ENCODE measurements around the gene CHAC2.
"Not testable (repeated sequence)": the region's sequence is repeated elsewhere in the genome, so short reads cannot be mapped to it uniquely, and the experiment has no call there.

Gene CHAC2

DNA sequence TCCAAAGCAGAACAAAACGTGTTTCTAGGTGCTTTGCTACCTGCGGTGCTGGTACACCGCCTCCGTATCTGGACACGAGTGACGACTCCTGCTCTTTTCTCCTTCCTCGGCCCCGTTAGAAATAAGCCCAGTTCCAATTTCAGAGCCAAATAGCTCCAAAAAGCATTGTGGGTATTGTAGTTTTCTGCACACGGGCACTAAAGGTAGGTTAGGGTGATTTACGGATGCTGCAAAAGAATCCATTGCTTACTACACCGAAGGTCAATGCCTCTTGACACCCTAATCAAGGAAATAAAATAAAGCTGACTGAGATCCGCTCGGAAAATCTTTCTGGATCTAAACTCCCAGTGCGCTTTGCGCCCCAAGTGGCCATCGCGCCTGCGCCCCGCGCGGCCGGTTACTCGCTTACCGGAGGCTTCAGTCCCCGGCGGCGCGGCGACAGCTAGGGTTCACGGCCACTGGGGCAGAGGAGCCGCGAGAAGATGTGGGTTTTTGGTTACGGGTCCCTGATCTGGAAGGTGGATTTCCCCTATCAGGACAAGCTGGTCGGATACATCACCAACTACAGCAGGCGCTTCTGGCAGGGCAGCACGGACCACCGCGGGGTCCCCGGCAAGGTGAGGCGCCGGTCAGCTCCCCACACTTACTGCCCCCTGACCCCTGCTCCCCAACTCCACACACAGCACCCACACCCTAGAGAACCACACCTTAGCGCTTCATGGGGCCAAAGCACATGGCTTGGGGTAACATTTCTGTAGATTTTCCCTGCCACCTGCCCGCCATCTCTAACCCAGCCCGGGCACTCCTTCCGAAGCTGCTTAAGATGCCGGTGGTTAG is at the start of gene CHAC2:
Gene CHAC2, plus strand, starts transcription at position 400 of the 837 bp plus-strand sequence. Its CDS starts 83 bp downstream, at position 483.
- peak within 1 kb of the TSS; percentile 62 for H3K27ac ChIP-seq (ENCODE audit: low read depth, low read length)
- H3K9me3 ChIP-seq (ENCODE audit: control insufficient read depth, insufficient read depth, low read depth, low read length), result no peaks in the 10 kb centered on the region
- H3K36me3 ChIP-seq (ENCODE audit: control insufficient read depth, insufficient read depth, low read length), result peaks cover 13% of the 10 kb centered on the region; the same call in 1 of the 2 replicates
- no peaks in the 10 kb centered on the region for H3K27me3 ChIP-seq (ENCODE audit: control insufficient read depth, insufficient read depth, low read length)
- H3K4me3 ChIP-seq (ENCODE audit: low read depth, low read length), result peak within 1 kb of the TSS; percentile 89
- peaks cover 8% of the 10 kb centered on the region; the same call in 1 of the 2 replicates for H3K4me1 ChIP-seq (ENCODE audit: control insufficient read depth, insufficient read depth, low read length)
- peak within 1 kb of the TSS; percentile 83 for H3K9ac ChIP-seq (ENCODE audit: low read length)

DNA sequence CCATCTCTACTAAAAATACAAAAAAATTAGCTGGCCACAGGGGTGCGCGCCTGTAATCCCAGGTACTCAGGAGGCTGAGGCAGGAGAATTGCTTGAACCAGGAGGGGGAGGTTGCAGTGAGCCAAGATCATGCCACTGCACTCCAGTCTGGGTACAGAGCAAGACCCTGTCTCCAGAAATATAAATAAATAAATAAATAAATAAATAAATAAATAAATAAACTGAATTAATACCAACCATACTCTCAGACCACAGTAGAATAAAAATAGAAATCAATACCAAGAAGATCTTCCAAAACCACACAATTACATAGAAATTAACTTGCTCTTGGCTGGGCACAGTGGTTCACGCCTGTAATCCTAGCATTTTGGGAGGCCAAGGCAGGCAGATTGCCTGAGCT is 46.7 kb upstream of the CHAC2 start:
- not testable (repeated sequence) for H3K27ac ChIP-seq (ENCODE audit: low read depth, low read length); H3K27me3 ChIP-seq (ENCODE audit: control insufficient read depth, insufficient read depth, low read length); H3K36me3 ChIP-seq (ENCODE audit: control insufficient read depth, insufficient read depth, low read length); H3K9ac ChIP-seq (ENCODE audit: low read length); H3K9me3 ChIP-seq (ENCODE audit: control insufficient read depth, insufficient read depth, low read depth, low read length); H3K4me3 ChIP-seq (ENCODE audit: low read depth, low read length); H3K4me1 ChIP-seq (ENCODE audit: control insufficient read depth, insufficient read depth, low read length)

DNA sequence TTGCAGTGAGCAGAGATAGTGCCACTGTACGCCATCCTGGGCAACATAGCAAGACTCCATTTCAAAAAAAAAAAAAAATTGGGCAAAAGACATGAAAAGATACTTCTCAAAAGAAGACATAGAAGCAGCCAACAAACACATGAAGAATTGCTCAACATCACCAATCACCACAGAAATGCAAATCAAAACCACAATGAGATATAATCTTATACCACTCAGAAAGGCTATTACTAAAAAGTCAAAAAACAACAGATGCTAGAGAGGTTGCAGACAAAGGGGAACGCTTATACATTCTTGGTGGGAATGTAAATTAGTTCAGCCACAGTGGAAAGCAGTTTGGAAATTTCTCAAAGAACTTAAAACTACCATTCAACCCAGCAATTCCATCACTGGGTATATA is 43.1 kb upstream of the CHAC2 start:
- peaks cover 5% of the 10 kb centered on the region for H3K4me1 ChIP-seq (ENCODE audit: control insufficient read depth, insufficient read depth, low read length)
- no peaks in the 10 kb centered on the region for H3K36me3 ChIP-seq (ENCODE audit: control insufficient read depth, insufficient read depth, low read length)
- H3K4me3 ChIP-seq (ENCODE audit: low read depth, low read length), result no peak overlapping the region
- H3K27ac ChIP-seq (ENCODE audit: low read depth, low read length), result no peak overlapping the region
- no peak overlapping the region for H3K9ac ChIP-seq (ENCODE audit: low read length)
- 0 out of 2 replicates have a peak, but pooled peaks cover 4% of the 10 kb centered on the region for H3K9me3 ChIP-seq (ENCODE audit: control insufficient read depth, insufficient read depth, low read depth, low read length)
- no peaks in the 10 kb centered on the region for H3K27me3 ChIP-seq (ENCODE audit: control insufficient read depth, insufficient read depth, low read length)

DNA sequence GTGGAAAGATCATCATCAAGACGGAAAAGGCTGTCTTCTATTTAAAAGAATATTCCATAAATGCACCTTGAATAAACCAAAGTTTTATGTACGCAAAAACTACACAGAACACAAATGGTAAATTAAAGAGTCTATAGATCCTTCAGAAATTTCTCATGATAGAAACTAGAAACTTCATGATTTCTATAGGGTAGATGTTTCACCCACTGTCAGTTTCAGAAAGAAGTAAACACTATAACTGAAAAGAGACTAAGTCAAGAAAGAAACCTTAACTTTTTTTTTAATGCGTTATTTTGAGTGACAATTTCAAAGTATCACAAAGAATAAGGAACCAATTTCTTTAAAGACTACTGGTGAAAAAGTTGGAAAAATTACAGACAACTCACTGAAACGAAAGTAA is 41.9 kb upstream of the CHAC2 start:
- Histone ChIP-seq H3K27me3 (ENCODE audit: control insufficient read depth, insufficient read depth, low read length) (no peaks in the 10 kb centered on the region), H3K27ac (ENCODE audit: low read depth, low read length) (no peak overlapping the region), H3K9ac (ENCODE audit: low read length) (no peak overlapping the region), H3K4me1 (ENCODE audit: control insufficient read depth, insufficient read depth, low read length) (peaks cover 5% of the 10 kb centered on the region), H3K4me3 (ENCODE audit: low read depth, low read length) (no peak overlapping the region), H3K9me3 (ENCODE audit: control insufficient read depth, insufficient read depth, low read depth, low read length) (no peaks in the 10 kb centered on the region), H3K36me3 (ENCODE audit: control insufficient read depth, insufficient read depth, low read length) (peaks cover 5% of the 10 kb centered on the region)

DNA sequence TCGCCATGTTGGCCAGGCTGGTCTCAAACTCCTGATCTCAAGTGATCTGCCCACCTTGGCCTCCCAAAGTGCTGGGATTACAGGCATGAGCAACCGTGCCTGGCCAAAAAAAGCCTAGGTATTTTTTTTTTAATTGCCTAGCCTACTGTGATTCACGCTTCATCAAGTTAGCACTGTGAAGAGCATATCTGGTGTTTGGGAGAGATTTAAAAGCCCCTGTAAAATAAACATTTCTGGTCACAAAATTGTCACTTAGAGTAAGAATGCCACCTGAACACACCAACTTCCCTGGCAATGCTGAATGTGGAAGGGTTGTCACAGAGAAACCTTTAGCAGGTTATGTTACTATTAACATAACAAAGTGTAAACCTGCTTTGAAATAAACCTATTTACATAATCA is 39.7 kb upstream of the CHAC2 start:
- Histone ChIP-seq H3K4me1 (ENCODE audit: control insufficient read depth, insufficient read depth, low read length) (peaks cover 5% of the 10 kb centered on the region), H3K4me3 (ENCODE audit: low read depth, low read length) (no peak overlapping the region), H3K9ac (ENCODE audit: low read length) (no peak overlapping the region), H3K36me3 (ENCODE audit: control insufficient read depth, insufficient read depth, low read length) (peaks cover 8% of the 10 kb centered on the region), H3K9me3 (ENCODE audit: control insufficient read depth, insufficient read depth, low read depth, low read length) (no peaks in the 10 kb centered on the region), H3K27ac (ENCODE audit: low read depth, low read length) (no peak overlapping the region), H3K27me3 (ENCODE audit: control insufficient read depth, insufficient read depth, low read length) (no peaks in the 10 kb centered on the region)

DNA sequence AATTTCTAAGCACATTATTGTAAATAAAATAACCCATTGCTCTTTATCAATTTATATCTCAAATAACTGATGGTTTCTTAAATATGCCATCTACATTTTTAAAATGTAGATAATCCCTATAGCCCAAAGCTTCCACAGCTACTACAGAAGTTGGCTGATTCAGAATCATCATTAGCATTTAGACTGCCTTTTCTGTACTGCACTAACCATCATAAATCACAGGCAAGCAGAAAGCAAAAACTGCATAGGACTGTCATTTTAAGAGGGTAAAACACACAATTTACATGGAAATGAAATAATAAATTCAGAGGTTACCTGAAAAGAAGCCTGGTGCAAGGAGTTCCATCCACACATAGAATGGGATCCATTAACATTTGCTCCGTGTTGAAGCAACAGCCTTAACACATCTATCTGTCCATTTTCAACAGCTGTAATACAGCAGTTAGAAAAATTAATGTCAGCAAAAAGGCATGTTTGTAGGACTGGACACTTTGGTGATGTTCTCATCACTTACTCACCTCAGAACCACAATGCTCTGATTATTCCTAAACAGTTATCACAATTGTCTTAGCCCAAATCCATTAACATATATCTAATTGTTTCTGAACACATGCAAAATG is 38.4 kb upstream of the CHAC2 start:
- H3K9me3 ChIP-seq (ENCODE audit: control insufficient read depth, insufficient read depth, low read depth, low read length), result no peaks in the 10 kb centered on the region
- H3K27ac ChIP-seq (ENCODE audit: low read depth, low read length), result no peak overlapping the region
- peaks cover 15% of the 10 kb centered on the region for H3K36me3 ChIP-seq (ENCODE audit: control insufficient read depth, insufficient read depth, low read length)
- no peaks in the 10 kb centered on the region for H3K27me3 ChIP-seq (ENCODE audit: control insufficient read depth, insufficient read depth, low read length)
- H3K4me1 ChIP-seq (ENCODE audit: control insufficient read depth, insufficient read depth, low read length), result peaks cover 5% of the 10 kb centered on the region
- no peak overlapping the region for H3K4me3 ChIP-seq (ENCODE audit: low read depth, low read length)
- H3K9ac ChIP-seq (ENCODE audit: low read length), result no peak overlapping the region

DNA sequence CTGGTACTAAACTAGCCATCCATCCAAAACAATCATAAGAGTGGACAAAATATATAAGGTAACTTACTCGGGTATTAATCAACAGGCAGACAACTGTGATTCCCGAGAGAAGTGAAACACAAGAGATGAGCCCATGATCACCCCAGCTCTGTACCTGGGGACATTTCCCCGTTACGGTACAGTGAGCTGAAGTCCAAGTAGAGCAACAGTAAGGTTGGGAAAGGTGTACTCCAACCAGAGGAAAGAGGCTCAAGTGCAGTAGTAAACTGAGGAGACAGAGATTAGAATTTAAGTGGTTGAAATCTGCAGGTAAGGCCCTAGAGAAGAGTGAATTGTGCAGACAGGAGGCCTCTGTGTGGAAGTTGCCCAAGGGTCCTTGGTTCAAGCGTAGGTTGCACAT is 30.5 kb upstream of the CHAC2 start:
- Histone ChIP-seq H3K4me1 (ENCODE audit: control insufficient read depth, insufficient read depth, low read length) (no peaks in the 10 kb centered on the region), H3K9ac (ENCODE audit: low read length) (no peak overlapping the region), H3K27me3 (ENCODE audit: control insufficient read depth, insufficient read depth, low read length) (no peaks in the 10 kb centered on the region), H3K9me3 (ENCODE audit: control insufficient read depth, insufficient read depth, low read depth, low read length) (no peaks in the 10 kb centered on the region), H3K36me3 (ENCODE audit: control insufficient read depth, insufficient read depth, low read length) (peaks cover 9% of the 10 kb centered on the region; the same call in 1 of the 2 replicates), H3K27ac (ENCODE audit: low read depth, low read length) (no peak overlapping the region), H3K4me3 (ENCODE audit: low read depth, low read length) (no peak overlapping the region)

DNA sequence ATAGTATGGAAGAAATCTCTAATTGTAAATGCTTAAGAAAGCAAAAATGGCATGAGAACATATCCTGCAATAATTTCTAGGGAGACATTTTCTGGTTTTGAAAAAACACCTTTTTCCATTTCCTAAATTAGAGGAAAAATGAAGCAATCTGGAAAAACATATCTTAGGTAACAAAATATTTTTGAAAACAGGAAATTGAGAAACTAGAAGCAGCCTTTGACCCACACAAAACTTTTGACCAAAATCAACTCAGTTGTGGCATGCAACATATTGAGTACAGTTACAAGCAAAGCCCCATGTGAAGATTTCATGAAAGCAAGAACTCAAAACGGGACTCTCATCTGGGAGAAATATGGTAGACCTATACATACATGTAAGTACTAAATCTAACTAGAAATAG is 28.6 kb upstream of the CHAC2 start:
- H3K27me3 ChIP-seq (ENCODE audit: control insufficient read depth, insufficient read depth, low read length), result no peaks in the 10 kb centered on the region
- H3K9me3 ChIP-seq (ENCODE audit: control insufficient read depth, insufficient read depth, low read depth, low read length), result no peaks in the 10 kb centered on the region
- H3K9ac ChIP-seq (ENCODE audit: low read length), result no peak overlapping the region
- peaks cover 1% of the 10 kb centered on the region; the same call in 1 of the 2 replicates for H3K36me3 ChIP-seq (ENCODE audit: control insufficient read depth, insufficient read depth, low read length)
- no peaks in the 10 kb centered on the region for H3K4me1 ChIP-seq (ENCODE audit: control insufficient read depth, insufficient read depth, low read length)
- no peak overlapping the region for H3K4me3 ChIP-seq (ENCODE audit: low read depth, low read length)
- no peak overlapping the region for H3K27ac ChIP-seq (ENCODE audit: low read depth, low read length)

DNA sequence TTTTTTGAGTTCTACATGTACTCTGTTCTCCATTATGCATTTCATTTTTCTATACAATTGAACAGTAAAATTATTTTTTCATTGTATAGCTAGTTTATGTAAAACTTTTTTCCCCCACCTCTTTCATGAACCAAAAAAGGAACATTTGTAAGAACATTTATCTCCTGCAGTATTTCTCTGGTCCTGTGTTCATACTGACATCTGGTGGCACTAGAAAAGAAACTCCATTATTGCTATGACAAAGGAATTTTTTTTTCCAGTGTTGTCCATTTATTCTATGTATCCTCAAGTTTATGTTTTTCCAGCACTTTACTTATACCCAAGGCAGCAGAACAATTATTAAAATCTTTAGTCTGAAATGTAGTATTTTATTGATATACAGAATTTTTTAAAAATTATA is 27.4 kb upstream of the CHAC2 start:
- no peak overlapping the region for H3K27ac ChIP-seq (ENCODE audit: low read depth, low read length)
- no peaks in the 10 kb centered on the region for H3K9me3 ChIP-seq (ENCODE audit: control insufficient read depth, insufficient read depth, low read depth, low read length)
- no peak overlapping the region for H3K4me3 ChIP-seq (ENCODE audit: low read depth, low read length)
- H3K9ac ChIP-seq (ENCODE audit: low read length), result no peak overlapping the region
- H3K27me3 ChIP-seq (ENCODE audit: control insufficient read depth, insufficient read depth, low read length), result no peaks in the 10 kb centered on the region
- no peaks in the 10 kb centered on the region; the same call in 1 of the 2 replicates for H3K36me3 ChIP-seq (ENCODE audit: control insufficient read depth, insufficient read depth, low read length)
- no peaks in the 10 kb centered on the region for H3K4me1 ChIP-seq (ENCODE audit: control insufficient read depth, insufficient read depth, low read length)

DNA sequence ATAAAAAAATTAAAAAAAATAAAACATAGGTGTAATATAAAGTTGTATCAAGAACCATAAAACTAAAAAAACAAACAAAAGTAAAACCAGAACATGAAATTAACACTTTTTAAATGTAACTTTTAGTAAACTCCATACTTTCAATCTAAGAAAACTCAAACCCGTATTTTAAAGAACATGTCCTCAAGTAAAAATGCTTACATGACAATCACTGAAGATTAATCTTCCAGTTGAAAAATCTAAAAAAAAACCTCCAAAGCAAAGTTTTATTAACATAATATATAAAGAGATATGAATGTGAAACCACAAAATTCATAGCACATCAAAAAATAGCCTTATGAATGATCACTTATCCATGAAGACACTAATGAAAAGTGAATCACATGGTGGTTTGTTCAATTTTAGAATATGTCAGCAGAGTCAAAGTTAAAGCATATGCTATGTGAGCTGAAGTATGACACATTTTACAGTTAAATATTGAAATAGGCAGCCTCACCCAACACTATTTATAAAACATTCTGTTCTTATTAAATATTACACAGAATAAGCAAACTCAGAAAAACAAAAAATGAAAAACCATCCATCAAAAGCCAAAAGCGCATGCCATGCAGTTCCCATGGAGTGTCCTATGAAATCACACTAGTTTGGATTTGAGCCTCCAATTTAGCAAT is 23.1 kb upstream of the CHAC2 start:
- Histone ChIP-seq H3K4me3 (ENCODE audit: low read depth, low read length) (no peak overlapping the region), H3K27ac (ENCODE audit: low read depth, low read length) (no peak overlapping the region), H3K9ac (ENCODE audit: low read length) (no peak overlapping the region), H3K9me3 (ENCODE audit: control insufficient read depth, insufficient read depth, low read depth, low read length) (no peaks in the 10 kb centered on the region), H3K4me1 (ENCODE audit: control insufficient read depth, insufficient read depth, low read length) (no peaks in the 10 kb centered on the region), H3K36me3 (ENCODE audit: control insufficient read depth, insufficient read depth, low read length) (peaks cover 10% of the 10 kb centered on the region), H3K27me3 (ENCODE audit: control insufficient read depth, insufficient read depth, low read length) (no peaks in the 10 kb centered on the region)
